GM03348 (cell line): ENCODE results near the gene SH3GLB2.
"Not testable (repeated sequence)": the region's sequence is repeated elsewhere in the genome, so short reads cannot be mapped to it uniquely, and the experiment has no call there.

ENCODE experiments used
- DNase-seq: peaks from one replicate; pipeline ENCODE4 v3.0.0; 2012; ENCODE audit warnings: low spot score

SH3GLB2 gene

DNA sequence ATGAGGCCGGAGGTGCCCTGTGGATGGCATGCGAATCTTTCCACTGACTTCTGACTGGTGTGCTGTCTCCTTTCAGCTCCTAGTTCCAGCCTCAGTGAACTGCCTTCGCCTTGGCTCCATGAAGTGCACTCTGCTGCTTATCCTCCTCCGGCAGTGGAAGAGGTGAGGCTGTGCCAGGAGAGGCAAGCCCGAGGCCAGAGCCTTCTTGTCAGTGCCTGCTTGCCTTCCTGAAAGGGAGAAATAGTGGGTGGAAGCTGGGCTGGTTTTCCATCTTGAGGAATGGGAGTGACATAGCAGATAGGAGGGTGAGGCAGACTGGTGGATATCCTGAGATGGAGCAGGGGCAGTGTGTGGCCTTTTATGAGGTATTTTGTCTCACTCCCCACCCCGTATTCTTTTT lies 29.7 kb downstream of the SH3GLB2 start:
- DNase-seq, result no peak

DNA sequence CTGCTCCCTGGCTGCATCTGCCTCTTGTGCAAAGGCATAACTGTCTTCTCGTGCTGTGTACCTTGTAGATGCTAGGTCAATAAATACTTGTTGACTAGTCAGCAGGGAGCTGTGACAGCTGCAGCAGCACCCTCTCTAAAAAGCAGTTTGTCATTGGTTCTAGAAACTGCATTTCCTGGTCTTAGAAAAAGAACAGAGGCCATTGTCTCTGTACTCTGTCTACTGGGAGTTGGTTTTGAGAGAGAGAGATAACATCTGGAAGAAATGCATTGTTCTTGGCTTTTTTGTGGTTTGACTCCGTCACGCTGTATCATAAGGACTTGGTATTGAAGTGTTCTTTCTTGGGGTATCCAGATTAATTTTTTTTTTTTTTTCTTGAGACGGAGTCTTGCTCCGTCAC lies 32.3 kb downstream of the SH3GLB2 start:
- no peak for DNase-seq

DNA sequence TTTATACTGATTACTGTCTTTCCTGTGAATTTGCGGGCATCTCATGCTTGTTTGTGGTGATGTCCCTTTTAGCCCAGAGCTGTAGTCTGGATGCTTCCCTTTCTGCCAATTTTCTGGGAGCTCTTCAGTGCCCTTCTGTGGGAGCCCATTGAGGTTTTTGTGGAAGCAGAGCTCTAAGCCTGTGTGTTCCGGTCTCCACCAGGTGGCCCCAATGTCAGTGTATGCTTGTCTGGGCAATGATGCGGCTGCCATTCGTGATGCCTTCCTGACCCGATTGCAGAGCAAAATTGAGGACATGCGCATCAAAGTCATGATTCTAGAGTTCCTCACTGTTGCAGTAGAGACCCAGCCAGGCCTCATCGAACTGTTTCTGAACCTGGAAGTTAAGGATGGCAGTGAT lies 35.1 kb downstream of the SH3GLB2 start:
- DNase-seq, result no peak

DNA sequence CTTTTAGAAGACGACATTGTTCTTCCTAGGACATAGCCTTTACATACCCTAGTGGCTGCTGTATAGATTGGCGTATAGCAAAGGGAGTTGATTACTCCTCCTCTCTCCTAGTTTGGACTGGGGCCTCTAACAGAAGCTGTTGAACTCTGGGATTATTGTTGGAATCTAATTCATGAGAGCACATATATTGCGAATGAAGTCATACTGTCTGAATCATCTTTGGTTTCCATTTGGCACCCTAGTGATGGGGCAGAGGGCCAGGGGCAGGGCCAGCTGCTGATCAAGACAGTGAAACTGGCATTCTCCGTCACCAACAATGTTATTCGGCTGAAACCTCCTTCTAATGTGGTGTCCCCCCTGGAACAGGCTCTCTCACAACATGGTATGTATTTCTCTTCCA lies 40.3 kb downstream of the SH3GLB2 start:
- DNase-seq, result peak; percentile 88

DNA sequence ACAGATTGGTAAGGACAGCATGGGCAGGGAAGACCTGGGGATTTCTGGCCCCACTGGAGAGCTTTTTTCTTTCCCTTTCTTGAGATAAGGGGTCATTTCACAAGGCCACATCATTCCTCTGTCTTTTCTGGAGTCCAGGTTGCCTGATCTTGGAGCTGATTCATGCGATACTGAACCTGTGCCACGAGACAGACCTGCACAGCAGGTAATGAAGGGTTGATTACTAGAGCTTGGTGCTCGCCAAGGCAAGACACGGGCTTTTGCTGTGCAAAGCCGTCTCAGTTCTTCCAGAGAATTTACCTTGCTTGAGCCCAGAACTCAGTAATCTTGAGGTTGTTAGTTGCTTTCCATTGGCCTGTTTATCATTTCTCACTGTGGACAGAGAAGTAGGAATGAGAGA lies 41.5 kb downstream of the SH3GLB2 start:
- DNase-seq, result no peak

DNA sequence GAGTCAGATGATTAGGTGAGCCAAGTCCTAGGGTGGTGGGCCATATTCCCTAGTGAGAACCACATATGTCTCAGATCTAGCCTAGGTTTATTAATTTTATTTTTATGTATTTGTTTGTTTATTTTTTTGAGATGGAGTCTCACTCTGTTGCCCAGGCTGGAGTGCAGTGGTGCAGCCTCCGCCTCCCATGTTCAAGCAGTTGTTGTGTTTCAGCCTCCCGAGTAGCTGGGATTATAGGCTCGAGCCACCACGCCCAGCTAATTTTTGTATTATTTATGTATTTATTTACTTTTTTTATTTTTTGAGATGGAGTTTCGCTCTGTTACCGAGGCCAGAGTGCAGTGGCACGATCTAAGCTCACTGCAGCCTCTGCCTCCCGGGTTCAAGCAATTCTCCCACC lies 44.6 kb downstream of the SH3GLB2 start:
- no peak for DNase-seq

DNA sequence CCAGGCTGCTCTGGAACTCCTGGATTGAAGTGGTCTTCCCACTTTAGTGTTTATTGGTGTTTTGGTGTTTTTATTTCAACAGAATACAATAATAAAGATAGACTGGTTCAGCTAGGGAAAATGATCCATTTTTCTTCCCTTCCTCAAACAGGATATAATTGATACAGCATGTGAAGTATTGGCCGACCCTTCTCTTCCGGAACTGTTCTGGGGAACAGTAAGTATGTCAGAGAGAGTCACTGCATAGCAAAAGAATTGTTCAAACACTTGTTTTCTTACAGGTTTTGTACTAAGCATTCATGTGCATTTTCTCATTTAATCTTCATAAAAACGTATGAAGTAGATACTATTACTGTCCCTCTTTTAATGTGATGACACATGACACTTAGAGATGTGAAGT lies 49.0 kb downstream of the SH3GLB2 start:
- peak; percentile 52 for DNase-seq

DNA sequence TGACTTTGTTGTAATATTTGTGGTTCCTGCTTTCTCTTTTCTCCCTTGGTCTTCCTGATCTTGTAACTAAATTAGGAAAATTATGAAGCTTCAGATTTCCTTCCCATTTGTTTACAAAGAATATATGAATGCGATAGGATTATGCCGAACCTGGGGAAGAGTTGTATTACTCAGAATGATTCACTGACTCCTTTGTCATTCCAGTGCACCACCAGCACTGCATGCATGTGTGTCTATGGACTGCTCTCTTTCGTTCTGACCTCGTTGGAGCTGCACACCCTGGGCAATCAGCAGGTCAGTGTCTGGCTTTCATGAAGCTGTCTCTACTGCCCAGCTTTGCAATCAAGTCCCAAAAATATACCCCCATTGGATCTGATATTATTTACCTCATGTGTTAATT lies 55.2 kb downstream of the SH3GLB2 start:
- DNase-seq, result peak; percentile 67

DNA sequence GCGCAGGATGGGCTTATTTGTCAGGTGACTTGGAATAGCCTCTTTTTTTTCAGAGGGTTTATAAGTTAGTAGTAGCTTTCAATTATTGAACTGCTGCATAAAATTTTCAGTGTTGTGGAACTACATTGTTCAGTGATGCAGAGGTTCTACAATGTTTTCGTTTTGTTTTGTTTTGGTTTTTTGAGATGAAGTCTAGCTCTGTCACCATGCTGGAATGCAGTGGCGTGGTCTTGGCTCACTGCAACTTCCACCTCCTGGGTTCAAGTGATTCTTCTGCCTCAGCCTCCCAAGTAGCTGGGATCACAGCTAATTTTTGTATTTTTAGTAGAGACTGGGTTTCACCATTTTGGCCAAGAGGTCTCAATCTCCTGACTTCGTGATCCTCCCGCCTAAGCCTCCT lies 58.6 kb downstream of the SH3GLB2 start:
- no peak for DNase-seq

DNA sequence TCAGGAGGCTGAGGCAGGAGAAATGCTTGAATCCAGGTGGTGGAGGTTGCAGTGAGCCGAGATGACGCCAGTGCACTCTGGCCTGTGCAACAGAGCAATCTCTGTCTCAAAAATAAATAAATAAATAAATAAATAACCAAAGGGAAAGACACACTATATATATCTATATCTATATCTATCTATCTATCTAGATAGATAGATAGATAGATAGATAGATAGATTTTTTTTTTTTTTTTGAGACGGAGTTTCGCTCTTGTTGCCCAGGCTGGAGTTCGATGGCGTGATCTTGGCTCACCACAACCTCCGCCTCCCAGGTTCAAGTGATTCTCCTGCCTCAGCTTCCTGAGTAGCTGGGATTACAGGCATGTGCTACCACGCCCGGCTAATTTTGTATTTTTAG lies 66.7 kb downstream of the SH3GLB2 start:
- not testable (repeated sequence) for DNase-seq
